Measurements from ENCODE around the gene MRPS7. TPM values are rescaled to one million over a fixed set of nuclear protein-coding genes. Genes with fewer than 3 reads are reported as not detected.

Gene MRPS7
- 61.0 and 64.3 TPM in 2 replicates for total RNA-seq

DNA sequence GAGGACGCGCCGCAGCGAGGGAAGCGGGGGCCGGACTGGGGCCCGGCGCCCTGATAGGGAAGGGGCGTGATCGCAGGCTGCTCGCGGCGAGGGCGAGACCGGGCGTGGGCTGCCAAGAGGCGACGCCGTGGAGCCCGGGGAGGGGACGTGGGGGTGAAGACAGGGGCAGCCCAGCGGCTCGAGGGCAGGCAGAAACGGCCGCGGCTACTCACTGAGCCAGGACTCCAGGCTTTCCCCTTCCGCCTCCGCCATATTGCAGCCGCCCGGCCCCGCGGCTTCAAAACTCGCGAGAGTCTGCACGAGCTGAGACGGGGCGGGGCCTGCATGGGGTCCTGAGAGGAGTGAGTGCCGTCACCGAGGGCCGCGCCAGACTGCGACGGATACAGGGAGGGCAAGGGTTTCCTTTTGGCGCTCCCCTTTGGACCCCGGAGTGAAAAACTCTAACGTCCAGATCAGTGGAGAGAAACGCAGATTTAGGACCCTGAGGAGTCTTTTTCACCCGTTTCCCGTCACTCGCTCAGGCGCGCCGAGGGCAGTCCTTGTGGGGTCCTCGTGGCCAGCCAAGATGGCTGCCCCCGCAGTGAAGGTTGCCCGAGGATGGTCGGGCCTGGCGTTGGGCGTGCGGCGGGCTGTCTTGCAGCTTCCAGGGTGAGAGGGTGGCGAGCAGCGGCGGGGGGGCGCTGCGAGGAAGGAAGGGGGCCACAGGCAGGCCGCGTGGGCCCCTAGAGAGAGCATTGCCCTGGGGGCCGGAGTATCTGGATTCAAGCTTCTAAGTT is at the start of gene MRPS7, which contains the start of gene GGA3:
TSS of gene MRPS7 (plus strand) at position 544 of the 776 bp plus-strand sequence. CDS start at position 566, 22 bp downstream.
TSS of gene GGA3 (minus strand) at position 271 of the 776 bp plus-strand sequence. CDS start at position 252, 19 bp downstream.

DNA sequence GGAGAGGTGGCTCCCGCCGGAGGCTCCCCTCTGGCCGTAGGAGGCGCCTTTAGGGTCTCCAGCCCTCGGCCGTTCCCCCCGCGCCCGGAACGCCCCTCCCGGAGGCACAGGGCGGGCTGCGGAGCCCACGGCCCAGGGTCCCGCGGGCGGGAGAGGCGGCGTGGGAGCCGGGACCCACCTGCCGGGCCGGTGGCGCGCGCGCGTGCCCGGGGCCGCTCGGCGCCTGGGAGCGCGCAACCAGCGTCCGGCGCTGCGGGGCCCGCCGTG is 9.2 kb downstream of the MRPS7 start, which contains the start of gene MIF4GD:
TSS of gene MIF4GD (minus strand) at position 266 of the 267 bp plus-strand sequence. CDS start 1,036 bp downstream, outside the sequence.

DNA sequence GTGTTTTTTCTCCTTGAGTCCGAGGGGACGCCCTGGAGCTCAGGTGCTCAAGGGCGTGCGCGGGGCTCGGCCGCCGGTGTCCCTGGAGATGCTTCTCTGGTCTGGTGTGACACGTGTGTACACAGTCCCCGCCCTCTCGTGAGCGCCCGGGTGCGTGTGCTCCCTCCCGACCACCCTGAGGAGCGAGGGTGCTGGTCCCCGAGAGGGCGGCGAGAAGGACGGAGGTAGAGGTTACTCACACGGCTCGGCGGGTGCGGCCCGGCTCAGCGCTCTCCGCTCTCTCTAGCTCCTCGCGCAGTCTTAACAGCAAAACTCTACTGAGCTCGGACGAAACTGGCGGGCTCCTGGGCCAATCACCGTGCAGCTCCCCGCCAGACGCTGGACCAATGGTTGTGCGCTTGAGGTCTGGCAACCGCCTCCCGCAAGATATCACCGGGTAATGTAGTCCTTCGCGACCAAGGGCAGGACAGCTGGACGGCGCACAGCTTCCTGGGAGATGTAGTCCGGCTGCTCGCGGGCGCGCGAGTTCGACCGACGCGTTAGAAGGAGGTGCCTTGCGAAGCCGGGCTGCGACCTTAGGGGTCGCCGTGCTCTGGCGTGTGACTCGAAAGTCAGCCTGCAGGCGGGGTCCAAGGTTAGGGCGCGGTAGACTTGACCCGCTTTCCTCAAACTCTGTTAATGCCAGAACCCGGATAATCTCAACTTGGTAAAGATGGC is 27.6 kb downstream of the MRPS7 start, which contains the start of gene SLC25A19:
TSS of gene SLC25A19 (minus strand) at position 319 of the 717 bp plus-strand sequence. CDS start 2,669 bp downstream, outside the sequence.

Other genes starting within 250 kb of the MRPS7 start
- 22.9 and 28.3 TPM in 2 replicates for gene MRPL58, start 249.2 kb upstream of the MRPS7 start, total RNA-seq
- 143 and 176 TPM in 2 replicates for gene ATP5PD, start 214.9 kb upstream of the MRPS7 start, total RNA-seq
- 11.2 and 15.0 TPM in 2 replicates for gene KCTD2, start 214.7 kb upstream of the MRPS7 start, total RNA-seq
- 5.3 and 8.2 TPM in 2 replicates for gene SLC16A5, start 173.9 kb upstream of the MRPS7 start, total RNA-seq
- 2.6 and 5.1 TPM in 2 replicates for gene ARMC7, start 151.9 kb upstream of the MRPS7 start, total RNA-seq
- 19.1 and 22.3 TPM in 2 replicates for gene NT5C, start 130.1 kb upstream of the MRPS7 start, total RNA-seq
- 93.8 and 113 TPM in 2 replicates for gene JPT1, start 107.4 kb upstream of the MRPS7 start, total RNA-seq
- gene SUMO2, start 78.9 kb upstream of the MRPS7 start, total RNA-seq, result 85.2 and 164 TPM in 2 replicates
- 41.9 and 43.4 TPM in 2 replicates for gene NUP85, start 56.2 kb upstream of the MRPS7 start, total RNA-seq
- 8.1 and 24.9 TPM in 2 replicates for gene GGA3, start 273 bp upstream of the MRPS7 start, total RNA-seq
- 10.1 and 10.8 TPM in 2 replicates for gene MIF4GD, start 9.4 kb downstream of the MRPS7 start, total RNA-seq
- 6.6 and 9.8 TPM in 2 replicates for gene SLC25A19, start 27.6 kb downstream of the MRPS7 start, total RNA-seq
- gene GRB2, start 143.8 kb downstream of the MRPS7 start, total RNA-seq, result 70.6 and 112 TPM in 2 replicates
- gene TMEM94, start 194.8 kb downstream of the MRPS7 start, total RNA-seq, result 15.1 and 42.0 TPM in 2 replicates

Measured in bladder microvascular endothelial cell (primary cell).